Panc1 (cell line): ENCODE results near the gene CYB5RL. TPM values are rescaled to one million over a fixed set of nuclear protein-coding genes. Genes with fewer than 3 reads are reported as not detected.
A peak's percentile ranks its signal among the peaks of the same experiment; 100 is the strongest.

ENCODE experiments used
- ATAC-seq: fragments of 200-7000 bp; cut with Tn5 transposase; 2 replicates; pipeline ENCODE4 v1.9.1; 2020; ENCODE audit warnings: mild to moderate bottlenecking, moderate library complexity
- Bru-seq: library from RNA; stranded (reverse); fragments of 400-500 nt; gene quantifications from one replicate; lab custom pipeline; 2021; lab: Mats Ljungman, UMichigan
- BruChase-seq, 2 experiments: library from RNA; stranded (reverse); fragments of 400-500 nt; gene quantifications; one replicate each; lab custom pipeline; 2021; lab: Mats Ljungman, UMichigan
- BruUV-seq: library from RNA; stranded (reverse); fragments of 400-500 nt; replicated peaks from 2 replicates; lab custom pipeline; 2021; lab: Mats Ljungman, UMichigan
- CTCF ChIA-PET: fragments of 300-600 bp; sonication (Branson Sonifier 250); formaldehyde crosslinking; loops from one replicate; lab custom pipeline; 2022; ENCODE audit warnings: antibody characterized with exemption; lab: Charles Lee
- POLR2A ChIA-PET: fragments of 300-600 bp; sonication (Branson Sonifier 250); formaldehyde crosslinking; loops from one replicate; lab custom pipeline; 2022; ENCODE audit warnings: antibody characterized with exemption; lab: Charles Lee
- DNase-seq: peaks from one replicate; pipeline ENCODE4 v3.0.0-alpha.2; 2010; ENCODE audit warnings: low read depth, low spot score
- H3K27ac ChIP-seq: 2 replicates; pipeline ENCODE4 v1.5.1; 2011; ENCODE audit warnings: mild to moderate bottlenecking, low read length, inconsistent platforms
- H3K27me3 ChIP-seq: fragments of 200-500 bp; sonication (Bioruptor generic); 2 replicates; pipeline ENCODE4 v1.6.0; 2014; ENCODE audit warnings: low read length, inconsistent platforms; ENCODE audit not compliant: control insufficient read depth, insufficient read depth
- H3K36me3 ChIP-seq: fragments of 200-500 bp; sonication (Bioruptor generic); 2 replicates; pipeline ENCODE4 v1.5.1; 2014; ENCODE audit warnings: inconsistent platforms, mild to moderate bottlenecking, low read length, moderate library complexity; ENCODE audit not compliant: control insufficient read depth, insufficient read depth
- H3K4me1 ChIP-seq: 2 replicates; pipeline ENCODE4 v1.5.1; 2011; ENCODE audit warnings: inconsistent platforms, mild to moderate bottlenecking, low read length, moderate library complexity; ENCODE audit not compliant: control insufficient read depth, insufficient read depth
- H3K4me3 ChIP-seq, 2 experiments: 2 replicates each; pipeline ENCODE4 v1.5.1; 2011 to 2012; ENCODE audit warnings: low read depth in 2 of 2, low read length in 2 of 2, mild to moderate bottlenecking in 2 of 2, inconsistent platforms in 1 of 2, moderate library complexity in 1 of 2
- H3K9me3 ChIP-seq: fragments of 200-500 bp; sonication (Bioruptor generic); 2 replicates; pipeline ENCODE4 v1.5.1; 2014; ENCODE audit warnings: low read depth, mild to moderate bottlenecking, inconsistent platforms, low read length, moderate library complexity; ENCODE audit not compliant: control insufficient read depth, insufficient read depth
- POLR2AphosphoS5 ChIP-seq: IDR thresholded peaks from 2 replicates; pipeline ENCODE4 v1.6.1; 2012; ENCODE audit warnings: mild to moderate bottlenecking, low read depth, low read length, moderate library complexity
- REST ChIP-seq, 2 experiments: IDR thresholded peaks; 2 replicates each; pipeline ENCODE4 v1.6.1; 2011 to 2012; ENCODE audit warnings: low read depth in 2 of 2, control low read depth in 1 of 2, low read length in 1 of 2, mild to moderate bottlenecking in 1 of 2, moderate library complexity in 1 of 2; ENCODE audit not compliant: insufficient read depth in 1 of 2
- SIN3A ChIP-seq: IDR thresholded peaks from 2 replicates; pipeline ENCODE4 v1.6.1; 2012; ENCODE audit warnings: low read depth, mild to moderate bottlenecking, low read length, moderate library complexity, borderline replicate concordance; ENCODE audit not compliant: insufficient read depth
- TCF7L2 ChIP-seq: IDR thresholded peaks from 2 replicates; pipeline ENCODE4 v1.6.1; 2011; ENCODE audit warnings: mild to moderate bottlenecking, low read depth, low read length, inconsistent platforms
- in situ Hi-C: cut with HindIII; loops from 2 replicates; pipeline ENCODE4 v1.10.0; 2016; ENCODE audit warnings: low sequenced_read_pairs, low pct_unique_long_range_greater_than_20kb
- intact Hi-C: fragments of 100-400 bp; cut with micrococcal nuclease; formaldehyde crosslinking; loops from one replicate; pipeline ENCODE4 v1.10.0; 2022; ENCODE audit not compliant: unreplicated experiment
- long read RNA-seq: library from polyadenylated mRNA; unstranded; transcript quantifications from one replicate; pipeline ENCODE4 v2.0.0, GENCODE V29; 2021; ENCODE audit not compliant: unreplicated experiment
- polyA plus RNA-seq: library from polyadenylated mRNA; unstranded; fragments of >200 nt; gene quantifications from one replicate; pipeline ENCODE4 v1.2.1, GENCODE V29; 2012; ENCODE audit warnings: missing spikeins; ENCODE audit not compliant: insufficient read length
- total RNA-seq: library from RNA; stranded (reverse); gene quantifications from one replicate; pipeline ENCODE4 v1.2.1, GENCODE V29; 2021; ENCODE audit not compliant: unreplicated experiment
- TF ChIP-seq, protein P1 (sequence below): fragments of 450-650 bp; IDR thresholded peaks from 2 replicates; pipeline ENCODE4 v1.5.1; 2017; ENCODE audit warnings: mild to moderate bottlenecking

Gene CYB5RL
- 19.4 TPM for total RNA-seq
- polyA plus RNA-seq = 10.6 TPM
- Bru-seq, nascent RNA = percentile 62 among the genes with signal in this experiment
- BruChase-seq, experiment 1, labeled RNA remaining after a 2-hour chase = percentile 80 among the genes with signal in this experiment
- BruChase-seq, experiment 2, labeled RNA remaining after a 6-hour chase = percentile 90 among the genes with signal in this experiment
- long read RNA-seq, partial matches to known transcripts = 8 of 22 reads
- long read RNA-seq, other reads (novel, unspliced or antisense) = 13 of 22 reads

DNA sequence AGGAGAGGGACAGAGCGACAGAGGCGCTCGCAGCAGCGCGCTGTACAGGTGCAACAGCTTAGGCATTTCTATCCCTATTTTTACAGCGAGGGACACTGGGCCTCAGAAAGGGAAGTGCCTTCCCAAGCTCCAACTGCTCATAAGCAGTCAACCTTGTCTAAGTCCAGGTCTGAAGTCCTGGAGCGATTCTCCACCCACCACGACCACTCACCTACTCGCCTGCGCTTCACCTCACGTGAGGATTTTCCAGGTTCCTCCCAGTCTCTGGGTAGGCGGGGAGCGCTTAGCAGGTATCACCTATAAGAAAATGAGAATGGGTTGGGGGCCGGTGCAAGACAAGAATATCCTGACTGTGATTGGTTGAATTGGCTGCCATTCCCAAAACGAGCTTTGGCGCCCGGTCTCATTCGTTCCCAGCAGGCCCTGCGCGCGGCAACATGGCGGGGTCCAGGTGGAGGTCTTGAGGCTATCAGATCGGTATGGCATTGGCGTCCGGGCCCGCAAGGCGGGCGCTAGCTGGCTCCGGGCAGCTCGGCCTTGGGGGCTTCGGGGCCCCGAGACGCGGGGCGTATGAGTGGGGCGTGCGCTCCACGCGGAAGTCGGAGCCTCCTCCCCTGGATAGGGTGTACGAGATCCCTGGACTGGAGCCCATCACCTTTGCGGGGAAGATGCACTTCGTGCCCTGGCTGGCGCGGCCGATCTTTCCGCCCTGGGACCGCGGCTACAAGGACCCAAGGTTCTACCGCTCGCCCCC, at the start of gene CYB5RL, which contains the start of gene MRPL37:
CYB5RL (minus strand) TSS at position 266 of the 754 bp plus-strand sequence. CDS start 4,414 bp downstream, outside the sequence.
MRPL37 (plus strand) TSS at position 403 of the 754 bp plus-strand sequence; CDS start at position 480, 77 bp downstream.
- peak within 1 kb of the TSS; percentile 91 to 93 for H3K4me3 ChIP-seq
- peak; percentile 99 for ATAC-seq
- no TSS peak for BruUV-seq
- TF ChIP-seq REST (IDR thresholded peaks at IDR 0.05; ENCODE audit: insufficient read depth in 1 of 2, low read depth in 2 of 2, low read length in 1 of 2) = 0 out of 4 replicates have a peak, but pooled peaks of 1 of the 2 experiments have one; percentile 12
- TF ChIP-seq SIN3A = no peak; the same call in 1 of the 2 replicates
- peak; percentile 80 for TF ChIP-seq POLR2AphosphoS5
- H3K9me3 ChIP-seq = no peaks in the 10 kb centered on the region
- H3K4me1 ChIP-seq = peaks cover 9% of the 10 kb centered on the region
- no peaks in the 10 kb centered on the region; the same call in 1 of the 2 replicates for H3K36me3 ChIP-seq
- intact Hi-C loops (no loop called here), in situ Hi-C loops (no loop called here)
- DNase-seq = peak; percentile 94
- CTCF ChIA-PET = no interaction called here
- peak within 1 kb of the TSS; percentile 95 for H3K27ac ChIP-seq
- H3K27me3 ChIP-seq = no peaks in the 10 kb centered on the region
- POLR2A ChIA-PET = no interaction called here

DNA sequence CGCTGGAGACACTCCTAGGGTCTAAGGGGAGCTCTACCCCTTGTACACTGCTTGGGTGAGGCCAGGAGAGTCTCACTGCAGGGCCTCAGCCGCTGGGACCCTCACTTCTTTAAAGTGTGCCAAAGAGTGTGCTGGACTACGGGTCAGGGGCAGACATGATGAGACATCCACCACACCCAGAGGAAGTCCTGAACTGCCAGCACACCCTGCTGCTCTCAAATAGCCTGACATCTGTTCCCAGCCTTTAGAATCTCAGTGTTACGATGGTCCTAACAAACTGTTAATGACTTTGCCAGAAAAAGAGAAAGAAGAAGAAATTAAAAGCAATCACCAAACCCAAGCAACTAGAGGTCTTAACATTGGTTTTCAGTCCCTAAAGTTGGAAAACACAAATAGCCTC, 49.1 kb upstream of the CYB5RL start:
- no TSS peak for BruUV-seq
- DNase-seq = no peak
- H3K36me3 ChIP-seq = no peaks in the 10 kb centered on the region
- intact Hi-C loops = no loop called here
- ChIA-PET CTCF (no interaction called here), POLR2A (interaction anchor here (0.7 kb wide), 1 partner anchor 243 kb away, joined by 7 read pairs; no protein-coding TSS in a partner anchor)
- ATAC-seq = no peak
- no peaks in the 10 kb centered on the region for H3K27me3 ChIP-seq
- H3K9me3 ChIP-seq = no peaks in the 10 kb centered on the region
- peaks cover 32% of the 10 kb centered on the region for H3K4me1 ChIP-seq
- no peak for TF ChIP-seq TCF7L2
- TF ChIP-seq SIN3A = no peak
- TF ChIP-seq REST (IDR thresholded peaks at IDR 0.05; ENCODE audit: insufficient read depth in 1 of 2, low read depth in 2 of 2, low read length in 1 of 2) = no peak
- TF ChIP-seq, protein P1, sequence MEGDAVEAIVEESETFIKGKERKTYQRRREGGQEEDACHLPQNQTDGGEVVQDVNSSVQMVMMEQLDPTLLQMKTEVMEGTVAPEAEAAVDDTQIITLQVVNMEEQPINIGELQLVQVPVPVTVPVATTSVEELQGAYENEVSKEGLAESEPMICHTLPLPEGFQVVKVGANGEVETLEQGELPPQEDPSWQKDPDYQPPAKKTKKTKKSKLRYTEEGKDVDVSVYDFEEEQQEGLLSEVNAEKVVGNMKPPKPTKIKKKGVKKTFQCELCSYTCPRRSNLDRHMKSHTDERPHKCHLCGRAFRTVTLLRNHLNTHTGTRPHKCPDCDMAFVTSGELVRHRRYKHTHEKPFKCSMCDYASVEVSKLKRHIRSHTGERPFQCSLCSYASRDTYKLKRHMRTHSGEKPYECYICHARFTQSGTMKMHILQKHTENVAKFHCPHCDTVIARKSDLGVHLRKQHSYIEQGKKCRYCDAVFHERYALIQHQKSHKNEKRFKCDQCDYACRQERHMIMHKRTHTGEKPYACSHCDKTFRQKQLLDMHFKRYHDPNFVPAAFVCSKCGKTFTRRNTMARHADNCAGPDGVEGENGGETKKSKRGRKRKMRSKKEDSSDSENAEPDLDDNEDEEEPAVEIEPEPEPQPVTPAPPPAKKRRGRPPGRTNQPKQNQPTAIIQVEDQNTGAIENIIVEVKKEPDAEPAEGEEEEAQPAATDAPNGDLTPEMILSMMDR = no peak
- no peak for TF ChIP-seq POLR2AphosphoS5
- no peak overlapping the region for H3K4me3 ChIP-seq
- in situ Hi-C loops = no loop called here
- peak overlapping the region; percentile 54; the same call in 1 of the 2 replicates for H3K27ac ChIP-seq
